Stimulated activated CD8-positive, alpha-beta memory T cell treated with anti-CD3 and anti-CD28 coated beads, Interleukin-15, amount 100 ng/mL, for 48 hours (primary cell): Measurements from ENCODE around the gene FOXN1.
"Not testable (repeated sequence)": the region's sequence is repeated elsewhere in the genome, so short reads cannot be mapped to it uniquely, and the experiment has no call there.

Experiments used
- DNase-seq, 2 donors: peaks; one replicate each; pipeline ENCODE4 v3.0.0-alpha.2; 2020; ENCODE audit warnings: low read depth in 2 of 2

FOXN1 gene

GRCh38 chr17:28505986-28506665, at the start of gene FOXN1:
TSS of gene FOXN1 (plus strand) at chr17:28506348. CDS start at chr17:28523970, 17,622 bp downstream.
- no peak for DNase-seq

GRCh38 chr17:28457890-28458289, 48.3 kb upstream of the FOXN1 start:
- no peak for DNase-seq

GRCh38 chr17:28458881-28459280, 47.3 kb upstream of the FOXN1 start:
- not testable (repeated sequence) for DNase-seq

GRCh38 chr17:28460901-28461300, 45.2 kb upstream of the FOXN1 start:
- no peak for DNase-seq

- DNase-seq, result no peak
Observed at GRCh38 chr17:28466001-28466400, 40.1 kb upstream of the FOXN1 start.

GRCh38 chr17:28466521-28467048, 39.6 kb upstream of the FOXN1 start:
- no peak for DNase-seq

GRCh38 chr17:28467456-28468025, 38.6 kb upstream of the FOXN1 start:
- DNase-seq, result no peak

GRCh38 chr17:28468033-28468735, 38.0 kb upstream of the FOXN1 start:
- not testable (repeated sequence) for DNase-seq

- no peak for DNase-seq
Observed at GRCh38 chr17:28468781-28469180, 37.4 kb upstream of the FOXN1 start.

- DNase-seq, result no peak
Observed at GRCh38 chr17:28469376-28469775, 36.8 kb upstream of the FOXN1 start.

- DNase-seq, result no peak
Observed at GRCh38 chr17:28470266-28470913, 35.8 kb upstream of the FOXN1 start.

- no peak for DNase-seq
Observed at GRCh38 chr17:28470914-28471366, 35.2 kb upstream of the FOXN1 start.

- no peak for DNase-seq
Observed at GRCh38 chr17:28471531-28472342, 34.4 kb upstream of the FOXN1 start.

GRCh38 chr17:28472871-28473497, 33.2 kb upstream of the FOXN1 start:
- DNase-seq, result no peak

- no peak for DNase-seq
Observed at GRCh38 chr17:28473542-28473941, 32.6 kb upstream of the FOXN1 start, which contains the start of gene SLC13A2. TSS of gene SLC13A2 (plus strand) at chr17:28473644. CDS start at chr17:28473713, 69 bp downstream.

GRCh38 chr17:28474111-28474531, 32.0 kb upstream of the FOXN1 start:
- DNase-seq, result no peak

GRCh38 chr17:28475151-28475900, 30.8 kb upstream of the FOXN1 start:
- no peak for DNase-seq

GRCh38 chr17:28476076-28476865, 29.9 kb upstream of the FOXN1 start:
- no peak for DNase-seq

- DNase-seq, result no peak
Observed at GRCh38 chr17:28477928-28478327, 28.2 kb upstream of the FOXN1 start.
